SK-N-SH (cell line): ENCODE measurements around the gene SYNE1. TPM values are rescaled to one million over a fixed set of nuclear protein-coding genes. Genes with fewer than 3 reads are reported as not detected.

Experiments used
- CTCF ChIA-PET: fragments of 300-600, 350-600 bp; formaldehyde crosslinking; extraction: SDS; loops from one replicate; lab custom pipeline; 2021; lab: Yijun Ruan, JAX
- POLR2A ChIA-PET: fragments of 350-600 bp; sonication (Branson Sonifier 250); formaldehyde crosslinking; extraction: SDS; loops from one replicate; lab custom pipeline; 2020; ENCODE audit warnings: antibody characterized with exemption, inconsistent platforms; lab: Yijun Ruan, JAX
- DNase-seq: peaks from one replicate; pipeline ENCODE4 v3.0.0; 2012
- H2AFZ ChIP-seq: fragments of 200-600 bp; sonication (generic); 2 replicates; pipeline ENCODE4 v1.8.1; 2016; ENCODE audit warnings: antibody characterized with exemption, mild to moderate bottlenecking, low read depth
- H3F3A ChIP-seq: fragments of 200-600 bp; sonication (generic); replicated peaks from 2 replicates; pipeline ENCODE3; 2016; ENCODE audit warnings: antibody characterized with exemption, mild to moderate bottlenecking; ENCODE audit not compliant: insufficient read depth
- H3K27ac ChIP-seq, 2 experiments: fragments of 200-500 bp in 1 of 2; fragments of 200-600 bp in 1 of 2; sonication (Bioruptor generic) in 1 of 2; sonication (generic), shearing (Covaris generic) in 1 of 2; 2 replicates each; pipeline versions ENCODE4 v1.5.1 to v1.6.1; 2014 to 2016; ENCODE audit warnings: low read depth in 2 of 2, inconsistent platforms in 1 of 2, low read length in 1 of 2, mild to moderate bottlenecking in 1 of 2, mixed read lengths in 1 of 2
- H3K27me3 ChIP-seq: fragments of 200-600 bp; sonication (generic), shearing (Covaris generic); 2 replicates; pipeline ENCODE4 v1.6.1; 2016; ENCODE audit warnings: mixed run types; ENCODE audit not compliant: insufficient read depth
- H3K36me3 ChIP-seq, 2 experiments: fragments of 200-500 bp in 1 of 2; fragments of 200-600 bp in 1 of 2; sonication (Bioruptor generic) in 1 of 2; sonication (generic) in 1 of 2; replicated peaks in 1 of 2; 2 replicates each; pipeline versions ENCODE3 to v1.5.1; 2014 to 2016; ENCODE audit warnings: low read length in 1 of 2, mild to moderate bottlenecking in 1 of 2; ENCODE audit not compliant: insufficient read depth in 2 of 2, control insufficient read depth in 1 of 2
- H3K4me1 ChIP-seq, 2 experiments: fragments of 200-500 bp in 1 of 2; fragments of 200-600 bp in 1 of 2; sonication (Bioruptor generic) in 1 of 2; sonication (generic), shearing (Covaris generic) in 1 of 2; 2 replicates each; pipeline versions ENCODE4 v1.5.1 to v1.6.1; 2014 to 2016; ENCODE audit warnings: low read depth in 1 of 2, low read length in 1 of 2, mixed run types in 1 of 2; ENCODE audit not compliant: insufficient read depth in 2 of 2, control insufficient read depth in 1 of 2
- H3K4me2 ChIP-seq: fragments of 200-600 bp; sonication (generic), shearing (Covaris generic); 2 replicates; pipeline ENCODE4 v1.6.1; 2017; ENCODE audit warnings: mixed run types
- H3K4me3 ChIP-seq, 2 experiments: fragments of 200-500 bp in 1 of 2; fragments of 200-600 bp in 1 of 2; sonication (Bioruptor generic) in 1 of 2; sonication (generic), shearing (Covaris generic) in 1 of 2; 2 replicates each; pipeline versions ENCODE4 v1.5.1 to v1.8.1; 2014 to 2016; ENCODE audit warnings: low read depth in 2 of 2, inconsistent platforms in 1 of 2, low read length in 1 of 2, mild to moderate bottlenecking in 1 of 2, mixed read lengths in 1 of 2, moderate library complexity in 1 of 2
- H3K79me2 ChIP-seq: fragments of 200-600 bp; sonication (generic); 2 replicates; pipeline ENCODE4 v1.8.1; 2017; ENCODE audit warnings: mild to moderate bottlenecking; ENCODE audit not compliant: insufficient read depth
- H3K9ac ChIP-seq: fragments of 200-600 bp; sonication (generic); 2 replicates; pipeline ENCODE4 v1.6.1; 2017; ENCODE audit warnings: mixed run types
- H3K9me2 ChIP-seq: fragments of 200-600 bp; sonication (generic); 2 replicates; pipeline ENCODE4 v1.6.1; 2017; ENCODE audit warnings: mixed run types
- H3K9me3 ChIP-seq: fragments of 200-600 bp; sonication (generic); 2 replicates; pipeline ENCODE4 v1.6.1; 2017; ENCODE audit warnings: mixed run types, mild to moderate bottlenecking, moderate library complexity
- H4K20me1 ChIP-seq: fragments of 200-600 bp; sonication (generic); 2 replicates; pipeline ENCODE4 v1.6.1; 2017; ENCODE audit warnings: mild to moderate bottlenecking, mixed run types; ENCODE audit not compliant: insufficient read depth
- ELF1 ChIP-seq: IDR thresholded peaks from 2 replicates; pipeline ENCODE4 v1.4.0; 2012
- FOXJ3 ChIP-seq: sonication (generic); formaldehyde crosslinking; IDR thresholded peaks from 2 replicates; pipeline ENCODE4 v1.5.1; 2020; ENCODE audit warnings: mild to moderate bottlenecking, missing genetic modification reagents
- GATA2 ChIP-seq: sonication (generic); formaldehyde crosslinking; IDR thresholded peaks from 2 replicates; pipeline ENCODE4 v1.5.0; 2020; ENCODE audit warnings: mild to moderate bottlenecking, missing genetic modification reagents
- IRF3 ChIP-seq: fragments of 150-350 bp; IDR thresholded peaks from 2 replicates; pipeline ENCODE4 v1.6.1; 2016; ENCODE audit warnings: mild to moderate bottlenecking, low read depth, low read length
- JUND ChIP-seq: IDR thresholded peaks from 2 replicates; pipeline ENCODE4 v1.4.0; 2012
- MEF2A ChIP-seq: IDR thresholded peaks from 2 replicates; pipeline ENCODE4 v1.4.0; 2012; ENCODE audit warnings: low read depth, borderline replicate concordance
- RCOR1 ChIP-seq: fragments of 150-350 bp; IDR thresholded peaks from 2 replicates; pipeline ENCODE4 v1.6.1; 2017; ENCODE audit warnings: antibody characterized with exemption, low read length
- RXRA ChIP-seq: IDR thresholded peaks from 2 replicates; pipeline ENCODE4 v1.4.0; 2012; ENCODE audit warnings: low read depth, mild to moderate bottlenecking, borderline replicate concordance
- TAF1 ChIP-seq: IDR thresholded peaks from 2 replicates; pipeline ENCODE4 v1.6.1; 2012; ENCODE audit warnings: low read depth, mild to moderate bottlenecking, low read length, moderate library complexity, borderline replicate concordance
- TCF12 ChIP-seq: IDR thresholded peaks from 2 replicates; pipeline ENCODE4 v1.4.0; 2012
- TEAD4 ChIP-seq: IDR thresholded peaks from 2 replicates; pipeline ENCODE4 v1.4.0; 2012; ENCODE audit warnings: mild to moderate bottlenecking, borderline replicate concordance; ENCODE audit not compliant: insufficient read depth
- USF2 ChIP-seq: fragments of 150-350 bp; IDR thresholded peaks from 2 replicates; pipeline ENCODE4 v1.6.1; 2017; ENCODE audit warnings: antibody characterized with exemption, low read length, low read depth, borderline replicate concordance
- WGBS: methylation state at CpG from one replicate; pipeline ENCODE4 v1.1.6; 2017; ENCODE audit warnings: low lambda C conversion rate; 5-methylcytosine and 5-hydroxymethylcytosine counted together
- polyA plus RNA-seq, 3 experiments: library from polyadenylated mRNA; depleted of rRNA; stranded (reverse); fragments of >200 nt; gene quantifications; 2 replicates each; pipeline ENCODE4 v1.2.3, GENCODE V29; 2012
- TF ChIP-seq, protein P1 (sequence below): IDR thresholded peaks from 2 replicates; pipeline ENCODE4 v1.6.1; 2012; ENCODE audit warnings: mild to moderate bottlenecking, low read depth, low read length, moderate library complexity

SYNE1 gene
- polyA plus RNA-seq, 1 of the 3 experiments (the other 2 are of a cell fraction), result 31.1 TPM

DNA sequence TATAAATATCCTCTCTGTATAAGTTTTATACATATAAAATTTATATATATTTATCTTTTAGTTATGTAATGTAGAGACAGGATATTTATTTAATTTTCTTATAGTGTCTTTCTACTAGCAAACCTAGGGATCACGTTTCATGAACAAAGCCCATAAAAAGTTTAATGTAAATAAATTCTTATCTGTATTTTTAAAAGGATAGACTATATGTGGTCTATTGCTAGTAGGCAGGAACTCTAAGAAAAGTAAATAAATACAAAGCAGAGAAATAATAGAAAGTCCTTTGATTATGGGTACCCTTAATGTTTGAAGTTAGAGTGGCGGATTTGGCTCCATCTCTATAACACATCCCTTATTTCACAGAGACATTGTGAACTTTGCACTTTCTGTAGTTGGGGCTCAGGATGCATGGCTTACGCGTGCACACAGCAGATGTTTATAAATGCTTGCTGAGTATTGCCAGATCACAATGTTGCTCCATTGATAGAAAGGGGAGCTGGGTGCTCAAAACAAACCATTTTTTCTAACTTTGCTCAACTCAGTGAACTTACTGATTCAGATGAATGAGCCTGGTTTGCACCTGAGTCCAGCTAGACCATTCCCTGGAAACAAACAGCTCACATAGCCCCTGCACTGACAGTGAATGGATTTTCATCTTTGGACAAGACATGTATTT lies 179.1 kb downstream of the SYNE1 start:
- Histone ChIP-seq H4K20me1 (no peaks in the 10 kb centered on the region), H3K27me3 (no peaks in the 10 kb centered on the region), H3K9ac (no peak overlapping the region), H3K9me2 (no peaks in the 10 kb centered on the region), H3K36me3 (peaks cover 4 to 40% of the 10 kb centered on the region in 2 experiments), H3K4me2 (no peak overlapping the region), H3K27ac (peak overlapping the region in 1 of 2 experiments; percentile 31; a peak in 1 of 4 replicates), H3K4me1 (peaks cover 0 to 5% of the 10 kb centered on the region in 2 experiments; a peak in 1 of 4 replicates), H2AFZ (no peak overlapping the region)
- POLR2A ChIA-PET, result no interaction called here
- WGBS, result 88% methylated on average over 4 of the region's 4 CpGs
- TF ChIP-seq RXRA (no peak), TAF1 (no peak)
- TF ChIP-seq, all 33 proteins: peak for 0
- no peak overlapping the region for H3K4me3 ChIP-seq
- DNase-seq, result no peak
- no peaks in the 10 kb centered on the region for H3K9me3 ChIP-seq
- CTCF ChIA-PET, result interaction anchor here (0.6 to 1.4 kb wide), 2 partner anchors 14 to 94 kb away, joined by 3 read pairs; no protein-coding TSS in a partner anchor
- no peaks in the 10 kb centered on the region for H3K79me2 ChIP-seq
- H3F3A ChIP-seq, result peaks cover 11% of the 10 kb centered on the region

DNA sequence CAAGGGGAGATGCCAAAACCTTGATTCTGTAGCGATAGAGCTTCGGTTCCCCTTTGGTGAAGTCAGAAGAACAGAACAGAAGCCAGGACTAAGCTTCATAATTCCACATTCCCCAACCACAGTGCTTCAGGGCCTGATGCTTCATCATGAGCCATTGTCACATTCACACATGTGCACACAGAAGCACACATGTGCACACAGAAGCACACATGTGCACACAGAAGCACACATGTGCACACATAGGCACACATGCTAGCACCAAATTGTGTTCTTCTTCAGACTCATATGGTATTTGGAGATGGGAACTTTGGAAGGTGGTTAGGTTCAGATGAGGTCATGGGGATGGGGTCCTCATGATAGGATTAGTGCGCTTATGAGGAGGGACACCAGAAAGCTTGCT lies 183.2 kb downstream of the SYNE1 start:
- CTCF ChIA-PET, result no interaction called here
- 97% methylated on average over 3 of the region's 3 CpGs for WGBS

More for the DNA sequence above, 183.2 kb downstream of the SYNE1 start:
- H3K4me1 ChIP-seq, result no peaks in the 10 kb centered on the region
- no peaks in the 10 kb centered on the region for H3K27me3 ChIP-seq
- H4K20me1 ChIP-seq, result no peaks in the 10 kb centered on the region
- no peaks in the 10 kb centered on the region for H3K79me2 ChIP-seq
- H3K4me2 ChIP-seq, result no peak overlapping the region
- TF ChIP-seq GATA2 (CRISPR knock-in tag), result no peak
- no peak for TF ChIP-seq FOXJ3 (CRISPR knock-in tag)
- TF ChIP-seq USF2, result no peak
- no peak for TF ChIP-seq JUND
- TF ChIP-seq, protein P1, sequence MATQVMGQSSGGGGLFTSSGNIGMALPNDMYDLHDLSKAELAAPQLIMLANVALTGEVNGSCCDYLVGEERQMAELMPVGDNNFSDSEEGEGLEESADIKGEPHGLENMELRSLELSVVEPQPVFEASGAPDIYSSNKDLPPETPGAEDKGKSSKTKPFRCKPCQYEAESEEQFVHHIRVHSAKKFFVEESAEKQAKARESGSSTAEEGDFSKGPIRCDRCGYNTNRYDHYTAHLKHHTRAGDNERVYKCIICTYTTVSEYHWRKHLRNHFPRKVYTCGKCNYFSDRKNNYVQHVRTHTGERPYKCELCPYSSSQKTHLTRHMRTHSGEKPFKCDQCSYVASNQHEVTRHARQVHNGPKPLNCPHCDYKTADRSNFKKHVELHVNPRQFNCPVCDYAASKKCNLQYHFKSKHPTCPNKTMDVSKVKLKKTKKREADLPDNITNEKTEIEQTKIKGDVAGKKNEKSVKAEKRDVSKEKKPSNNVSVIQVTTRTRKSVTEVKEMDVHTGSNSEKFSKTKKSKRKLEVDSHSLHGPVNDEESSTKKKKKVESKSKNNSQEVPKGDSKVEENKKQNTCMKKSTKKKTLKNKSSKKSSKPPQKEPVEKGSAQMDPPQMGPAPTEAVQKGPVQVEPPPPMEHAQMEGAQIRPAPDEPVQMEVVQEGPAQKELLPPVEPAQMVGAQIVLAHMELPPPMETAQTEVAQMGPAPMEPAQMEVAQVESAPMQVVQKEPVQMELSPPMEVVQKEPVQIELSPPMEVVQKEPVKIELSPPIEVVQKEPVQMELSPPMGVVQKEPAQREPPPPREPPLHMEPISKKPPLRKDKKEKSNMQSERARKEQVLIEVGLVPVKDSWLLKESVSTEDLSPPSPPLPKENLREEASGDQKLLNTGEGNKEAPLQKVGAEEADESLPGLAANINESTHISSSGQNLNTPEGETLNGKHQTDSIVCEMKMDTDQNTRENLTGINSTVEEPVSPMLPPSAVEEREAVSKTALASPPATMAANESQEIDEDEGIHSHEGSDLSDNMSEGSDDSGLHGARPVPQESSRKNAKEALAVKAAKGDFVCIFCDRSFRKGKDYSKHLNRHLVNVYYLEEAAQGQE, result no peak
- no peak for TF ChIP-seq MEF2A
- TF ChIP-seq TCF12, result no peak
- TF ChIP-seq TEAD4, result no peak
- no peak for TF ChIP-seq ELF1
- no peak for TF ChIP-seq RCOR1
- TF ChIP-seq IRF3, result no peak
- POLR2A ChIA-PET, result no interaction called here
- DNase-seq, result no peak
- no peaks in the 10 kb centered on the region for H3K9me2 ChIP-seq
- no peaks in the 10 kb centered on the region for H3K9me3 ChIP-seq
- H3K27ac ChIP-seq, result no peak overlapping the region
- H3F3A ChIP-seq, result peaks cover 4% of the 10 kb centered on the region
- H3K9ac ChIP-seq, result no peak overlapping the region
- H3K36me3 ChIP-seq, result peaks cover 10 to 60% of the 10 kb centered on the region in 2 experiments
- no peak overlapping the region for H2AFZ ChIP-seq
- no peak overlapping the region for H3K4me3 ChIP-seq
